Pancreas (tissue), 10 donors: ENCODE measurements around the gene CDK9. TPM values are rescaled to one million over a fixed set of nuclear protein-coding genes. Genes with fewer than 3 reads are reported as not detected.

ENCODE experiments used
- ATAC-seq, 4 donors: fragments of 200-7000 bp; cut with Tn5 transposase; one replicate each; pipeline versions ENCODE4 v1.8.0 to v1.9.1; 2020; ENCODE audit warnings: mild to moderate bottlenecking in 4 of 4, moderate library complexity in 4 of 4
- DNase-seq, 6 donors: peaks; one replicate each; pipeline ENCODE4 v3.0.0-alpha.2; 2020
- FAIRE-seq: peaks from 2 replicates; lab custom pipeline; 2012; peaks lifted over from hg19 to GRCh38; lab: Jason Lieb, UNC
- H3K27ac ChIP-seq, 4 donors: fragments of 200-600 bp; sonication (generic); 1 replicate in 3 of 4; 2 replicates in 1 of 4; pipeline versions ENCODE4 v1.5.0 to v1.8.0; 2020
- H3K27me3 ChIP-seq, 4 donors: fragments of 200-600 bp; one replicate each; pipeline ENCODE4 v1.8.0; 2021
- H3K36me3 ChIP-seq, 3 donors: fragments of 200-600 bp; sonication (generic) in 1 of 3; one replicate each; pipeline versions ENCODE4 v1.5.0 to v1.8.0; 2020 to 2021
- H3K4me1 ChIP-seq, 3 donors: fragments of 200-600 bp; one replicate each; pipeline ENCODE4 v1.8.0; 2021
- H3K4me3 ChIP-seq, 4 donors: fragments of 200-600 bp; sonication (generic) in 2 of 4; one replicate each; pipeline versions ENCODE4 v1.5.0 to v1.8.0; 2020 to 2021
- H3K9me3 ChIP-seq, 4 donors: fragments of 200-600 bp; one replicate each; pipeline ENCODE4 v1.8.0; 2021
- CTCF ChIP-seq, 4 donors: fragments of 200-600 bp; sonication (generic) in 3 of 4; IDR thresholded peaks; one replicate each; pipeline versions ENCODE4 v1.5.0 to v1.8.0; 2021; ENCODE audit warnings: antibody characterized with exemption in 4 of 4
- WGBS, 2 donors: extraction: QIAGEN DNeasy Blood & Tissue Kit; methylation state at CpG; one replicate each; pipeline ENCODE4 v1.1.7; 2013; 5-methylcytosine and 5-hydroxymethylcytosine counted together
- intact Hi-C, 3 donors: fragments of 100-400 bp; cut with DNase I; formaldehyde crosslinking; loops; one replicate each; pipeline versions ENCODE4 v1.11.1 to v1.14.2; 2022
- polyA plus RNA-seq, 2 donors: library from polyadenylated mRNA; stranded (reverse); fragments of 200-250 nt; gene quantifications; one replicate each; pipeline ENCODE4 v1.2.3, GENCODE V29; 2013
- total RNA-seq, 6 donors: library from RNA; stranded (reverse); fragmentation: NEBNext Ultra II Directional in 4 of 6; extraction: Animal tissue kit (Norgen Biotek cat#: 25700) in 4 of 6; gene quantifications; one replicate each; pipeline versions ENCODE4 v1.2.1 to v1.2.4, GENCODE V29; 2021 to 2023
- donor health status: healthy with polysubstance abuse.
- donor health status: DM: no; HTN: no; CAD: no; lungs with moderate emphysema.
- donor health status: DM: no; HTN: no; CAD: no.
- donor health status: control.
- donor health status: control.
- donor health status: Bipolar disorder and iron deficiency.
- donor health status: DM: yes; HTN: yes; CAD: no.
- donor health status: DM: no; HTN: no; CAD: no.
- donor health status: DM: no; HTN: no; CAD: no.
- donor health status: DM: yes; HTN: yes; CAD: no.

The CDK9 gene
- total and polyA plus RNA-seq, 8 donors = 33.9 to 119 (median 46.3) TPM

- no peak overlapping the region for H3K27ac ChIP-seq
- FAIRE-seq (no peak), DNase-seq (peak in 1 of 6 donors; percentile 49), ATAC-seq (no peak)
- no peak for TF ChIP-seq CTCF (IDR thresholded peaks at IDR 0.05)
- no peaks in the 10 kb centered on the region for H3K9me3 ChIP-seq
- H3K36me3 ChIP-seq = peaks cover 5 to 35% (median 11%) of the 10 kb centered on the region in 3 donors
- 91 to 95% methylated on average over 14 of the region's 14 CpGs for WGBS, 2 donors
- intact Hi-C loops = no loop called here
- no peaks in the 10 kb centered on the region for H3K27me3 ChIP-seq
- peaks cover 8 to 20% (median 11%) of the 10 kb centered on the region in 3 donors for H3K4me1 ChIP-seq
- no peak overlapping the region for H3K4me3 ChIP-seq
These were observed 21.0 kb downstream of the CDK9 start for GRCh38 chr9:127806871-127807270.

- H3K27ac ChIP-seq = no peak overlapping the region
- TF ChIP-seq CTCF (IDR thresholded peaks at IDR 0.05) = no peak
- H3K9me3 ChIP-seq = no peaks in the 10 kb centered on the region
- no peaks in the 10 kb centered on the region for H3K27me3 ChIP-seq
- intact Hi-C loops = no loop called here
- peaks cover 5 to 50% (median 22%) of the 10 kb centered on the region in 3 donors for H3K36me3 ChIP-seq
- no peak for FAIRE-seq
- no peak for ATAC-seq
- peaks cover 6 to 14% (median 8%) of the 10 kb centered on the region in 3 donors for H3K4me1 ChIP-seq
- H3K4me3 ChIP-seq = no peak overlapping the region
- 88 to 92% methylated on average over 17 of the region's 17 CpGs for WGBS, 2 donors
- peak in 1 of 6 donors; percentile 30 for DNase-seq
These were observed 22.6 kb downstream of the CDK9 start for GRCh38 chr9:127808347-127809001.

GRCh38 chr9:127809002-127809539 lies 23.2 kb downstream of the CDK9 start:
- H3K27ac ChIP-seq = no peak overlapping the region
- no peak for ATAC-seq

GRCh38 chr9:127809540-127810377 lies 23.9 kb downstream of the CDK9 start:
- no peak overlapping the region for H3K4me3 ChIP-seq
- no peaks in the 10 kb centered on the region for H3K9me3 ChIP-seq
- intact Hi-C loops = no loop called here
- 64 to 73% methylated on average over 45 to 54 of the region's 57 CpGs for WGBS, 2 donors
- DNase-seq (peak in 1 of 6 donors; percentile 80), ATAC-seq (peak in 3 of 4 donors; percentile 51 to 55 (median 52)), FAIRE-seq (no peak)
- peaks cover 5 to 63% (median 31%) of the 10 kb centered on the region in 3 donors for H3K36me3 ChIP-seq
- H3K4me1 ChIP-seq = peaks cover 0 to 5% (median 0%) of the 10 kb centered on the region in 3 donors
- no peak for TF ChIP-seq CTCF (IDR thresholded peaks at IDR 0.05)
- H3K27me3 ChIP-seq = no peaks in the 10 kb centered on the region
- H3K27ac ChIP-seq = no peak overlapping the region

More at GRCh38 chr9:127809002-127809539, 23.2 kb downstream of the CDK9 start:
- Histone ChIP-seq H3K9me3 (no peaks in the 10 kb centered on the region), H3K36me3 (peaks cover 5 to 56% (median 28%) of the 10 kb centered on the region in 3 donors), H3K4me3 (no peak overlapping the region), H3K27me3 (no peaks in the 10 kb centered on the region), H3K4me1 (peaks cover 2 to 9% (median 3%) of the 10 kb centered on the region in 3 donors)
- intact Hi-C loops = no loop called here
- FAIRE-seq (no peak), DNase-seq (no peak)
- no peak for TF ChIP-seq CTCF (IDR thresholded peaks at IDR 0.05)
- WGBS, 2 donors = 81 to 83% methylated on average over 9 of the region's 9 CpGs
